ENCODE data around the gene CEP41.

- TF ChIP-seq CTCF (IDR thresholded peaks at IDR 0.05; ENCODE audit: low read depth, low read length, missing input control): no peak
- TF ChIP-seq RAD21 (IDR thresholded peaks at IDR 0.05): no peak
- TF ChIP-seq, protein P1, sequence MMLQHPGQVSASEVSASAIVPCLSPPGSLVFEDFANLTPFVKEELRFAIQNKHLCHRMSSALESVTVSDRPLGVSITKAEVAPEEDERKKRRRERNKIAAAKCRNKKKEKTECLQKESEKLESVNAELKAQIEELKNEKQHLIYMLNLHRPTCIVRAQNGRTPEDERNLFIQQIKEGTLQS (IDR thresholded peaks at IDR 0.05): no peak
- TF ChIP-seq JUND (IDR thresholded peaks at IDR 0.05): no peak
- TF ChIP-seq NR2F2 (IDR thresholded peaks at IDR 0.05): no peak
- no peak for TF ChIP-seq TAF1 (conservative IDR thresholded peaks at IDR 0.05)
- TF ChIP-seq MAX (IDR thresholded peaks at IDR 0.05): no peak
- no peak for TF ChIP-seq YY1 (IDR thresholded peaks at IDR 0.05)
These were observed 87.6 kb downstream of the CEP41 start for GRCh38 chr7:130353196-130353595.
